ENCODE data around the gene R3HDML.

Gene R3HDML

GRCh38 chr20:44350567-44350966, 13.7 kb downstream of the R3HDML start:
- H3K27me3 ChIP-seq (ENCODE audit: insufficient read depth, poor library complexity, severe bottlenecking): no peaks in the 10 kb centered on the region
- TF ChIP-seq, protein P1, sequence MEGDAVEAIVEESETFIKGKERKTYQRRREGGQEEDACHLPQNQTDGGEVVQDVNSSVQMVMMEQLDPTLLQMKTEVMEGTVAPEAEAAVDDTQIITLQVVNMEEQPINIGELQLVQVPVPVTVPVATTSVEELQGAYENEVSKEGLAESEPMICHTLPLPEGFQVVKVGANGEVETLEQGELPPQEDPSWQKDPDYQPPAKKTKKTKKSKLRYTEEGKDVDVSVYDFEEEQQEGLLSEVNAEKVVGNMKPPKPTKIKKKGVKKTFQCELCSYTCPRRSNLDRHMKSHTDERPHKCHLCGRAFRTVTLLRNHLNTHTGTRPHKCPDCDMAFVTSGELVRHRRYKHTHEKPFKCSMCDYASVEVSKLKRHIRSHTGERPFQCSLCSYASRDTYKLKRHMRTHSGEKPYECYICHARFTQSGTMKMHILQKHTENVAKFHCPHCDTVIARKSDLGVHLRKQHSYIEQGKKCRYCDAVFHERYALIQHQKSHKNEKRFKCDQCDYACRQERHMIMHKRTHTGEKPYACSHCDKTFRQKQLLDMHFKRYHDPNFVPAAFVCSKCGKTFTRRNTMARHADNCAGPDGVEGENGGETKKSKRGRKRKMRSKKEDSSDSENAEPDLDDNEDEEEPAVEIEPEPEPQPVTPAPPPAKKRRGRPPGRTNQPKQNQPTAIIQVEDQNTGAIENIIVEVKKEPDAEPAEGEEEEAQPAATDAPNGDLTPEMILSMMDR (IDR thresholded peaks at IDR 0.05; ENCODE audit: poor library complexity, severe bottlenecking): no peak
- H3K4me3 ChIP-seq (ENCODE audit: severe bottlenecking): no peak overlapping the region
- no peaks in the 10 kb centered on the region for H3K9me3 ChIP-seq (ENCODE audit: severe bottlenecking)
- DNase-seq (ENCODE audit: low spot score): no peak
- H3K4me1 ChIP-seq (ENCODE audit: insufficient read depth, poor library complexity, severe bottlenecking): no peaks in the 10 kb centered on the region
- no peaks in the 10 kb centered on the region for H3K36me3 ChIP-seq (ENCODE audit: low read depth)
- H3K27ac ChIP-seq (ENCODE audit: poor library complexity, severe bottlenecking): no peak overlapping the region
- ATAC-seq (ENCODE audit: low read depth): no peak

- H3K4me1 ChIP-seq (ENCODE audit: insufficient read depth, poor library complexity, severe bottlenecking): no peaks in the 10 kb centered on the region
- no peaks in the 10 kb centered on the region for H3K9me3 ChIP-seq (ENCODE audit: severe bottlenecking)
- peaks cover 8% of the 10 kb centered on the region for H3K27me3 ChIP-seq (ENCODE audit: insufficient read depth, poor library complexity, severe bottlenecking)
- H3K36me3 ChIP-seq (ENCODE audit: low read depth): no peaks in the 10 kb centered on the region
- no peak overlapping the region for H3K4me3 ChIP-seq (ENCODE audit: severe bottlenecking)
- ATAC-seq (ENCODE audit: low read depth): no peak
- TF ChIP-seq, protein P1 (IDR thresholded peaks at IDR 0.05; ENCODE audit: poor library complexity, severe bottlenecking): no peak
- DNase-seq (ENCODE audit: low spot score): no peak
- no peak overlapping the region for H3K27ac ChIP-seq (ENCODE audit: poor library complexity, severe bottlenecking)
Measured at GRCh38 chr20:44354979-44355497, 18.2 kb downstream of the R3HDML start.

DNA sequence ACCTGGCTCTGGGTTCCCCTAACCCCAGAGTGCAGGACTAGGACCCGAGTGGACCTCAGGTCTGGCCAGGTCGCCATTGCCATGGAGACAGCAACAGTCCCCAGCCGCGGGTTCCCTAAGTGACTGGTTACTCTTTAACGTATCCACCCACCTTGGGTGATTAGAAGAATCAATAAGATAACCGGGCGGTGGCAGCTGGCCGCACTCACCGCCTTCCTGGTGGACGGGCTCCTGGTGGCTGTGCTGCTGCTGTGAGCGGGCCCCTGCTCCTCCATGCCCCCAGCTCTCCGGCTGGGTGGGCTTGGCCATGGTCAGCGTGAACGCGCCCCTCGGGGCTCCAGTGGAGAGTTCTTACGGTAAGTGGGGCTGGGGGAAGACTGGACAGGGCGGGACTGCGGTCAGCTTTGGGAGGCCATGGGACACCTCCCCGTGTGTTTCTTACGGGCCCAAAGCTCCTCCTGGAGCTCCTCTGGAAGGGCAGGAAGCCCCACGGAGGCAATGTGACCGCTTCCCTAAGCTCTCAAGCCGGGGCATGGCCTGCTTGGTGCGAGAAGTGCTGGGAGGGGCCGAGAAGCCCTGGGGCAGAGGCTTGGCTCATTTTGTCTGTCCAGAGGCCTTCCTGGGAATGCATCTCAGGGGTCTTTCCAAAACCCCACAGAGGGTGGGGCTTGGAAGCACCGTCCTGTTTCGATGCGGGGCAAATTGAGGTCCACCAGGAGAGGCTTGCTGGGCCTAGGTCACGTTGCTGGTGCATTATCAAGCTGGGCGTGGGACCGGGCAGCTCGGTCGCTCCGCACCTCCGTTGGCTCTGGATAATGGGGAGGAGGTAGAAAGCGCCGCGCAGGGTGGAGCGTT, 18.9 kb downstream of the R3HDML start, which contains the start of gene HNF4A:
TSS of gene HNF4A (plus strand) at position 202 of the 855 bp plus-strand sequence. CDS start at position 308, 106 bp downstream.
- peaks cover 8% of the 10 kb centered on the region for H3K27me3 ChIP-seq (ENCODE audit: insufficient read depth, poor library complexity, severe bottlenecking)
- H3K36me3 ChIP-seq (ENCODE audit: low read depth): no peaks in the 10 kb centered on the region
- H3K27ac ChIP-seq (ENCODE audit: poor library complexity, severe bottlenecking): no peak within 1 kb of the TSS
- H3K9me3 ChIP-seq (ENCODE audit: severe bottlenecking): no peaks in the 10 kb centered on the region
- TF ChIP-seq, protein P1 (IDR thresholded peaks at IDR 0.05; ENCODE audit: poor library complexity, severe bottlenecking): no peak
- no peak for ATAC-seq (ENCODE audit: low read depth)
- H3K4me3 ChIP-seq (ENCODE audit: severe bottlenecking): no peak within 1 kb of the TSS
- no peaks in the 10 kb centered on the region for H3K4me1 ChIP-seq (ENCODE audit: insufficient read depth, poor library complexity, severe bottlenecking)
- DNase-seq (ENCODE audit: low spot score): no peak

DNA sequence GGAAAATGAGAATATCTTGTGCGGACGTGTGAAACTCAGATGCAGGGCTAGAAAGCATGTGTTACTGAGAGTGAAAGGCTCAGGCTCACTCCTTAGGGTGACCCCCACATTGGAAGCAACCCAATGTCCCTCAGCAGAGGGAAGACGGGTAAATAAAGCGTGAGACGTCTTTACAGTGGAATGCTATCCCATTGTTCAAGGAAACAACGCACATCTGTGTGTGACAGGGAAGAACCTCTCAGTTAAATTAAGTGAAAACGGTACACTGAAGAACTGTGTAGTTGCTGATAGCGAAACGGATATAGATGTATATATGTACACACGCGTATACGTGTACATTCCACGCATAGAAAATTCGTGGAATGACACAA, 19.5 kb downstream of the R3HDML start:
- no peak for ATAC-seq (ENCODE audit: low read depth)
- Histone ChIP-seq H3K27ac (ENCODE audit: poor library complexity, severe bottlenecking) (no peak overlapping the region), H3K4me3 (ENCODE audit: severe bottlenecking) (no peak overlapping the region), H3K36me3 (ENCODE audit: low read depth) (no peaks in the 10 kb centered on the region), H3K9me3 (ENCODE audit: severe bottlenecking) (no peaks in the 10 kb centered on the region), H3K27me3 (ENCODE audit: insufficient read depth, poor library complexity, severe bottlenecking) (peaks cover 8% of the 10 kb centered on the region), H3K4me1 (ENCODE audit: insufficient read depth, poor library complexity, severe bottlenecking) (no peaks in the 10 kb centered on the region)
- no peak for DNase-seq (ENCODE audit: low spot score)
- TF ChIP-seq, protein P1 (IDR thresholded peaks at IDR 0.05; ENCODE audit: poor library complexity, severe bottlenecking): no peak

DNA sequence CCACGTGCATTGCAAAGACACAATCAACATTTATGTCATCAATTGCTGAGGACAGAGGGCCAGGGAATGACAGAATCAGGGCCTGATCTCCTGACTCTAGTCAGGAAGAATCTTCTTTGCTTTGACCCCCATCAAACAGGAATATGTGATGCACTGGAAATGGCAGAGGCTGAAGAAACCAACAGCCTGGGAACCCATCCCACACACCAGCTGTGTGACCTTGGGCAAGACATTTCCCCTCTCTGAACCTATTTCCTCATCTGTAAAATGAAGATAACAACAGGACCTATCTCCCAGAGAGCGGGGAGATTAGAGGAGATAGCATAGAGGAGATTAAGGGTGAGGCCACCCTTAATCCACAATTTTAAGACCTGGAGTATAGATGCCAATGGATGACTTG, 20.2 kb downstream of the R3HDML start:
- H3K4me3 ChIP-seq (ENCODE audit: severe bottlenecking): no peak overlapping the region
- H3K27me3 ChIP-seq (ENCODE audit: insufficient read depth, poor library complexity, severe bottlenecking): peaks cover 8% of the 10 kb centered on the region
- TF ChIP-seq, protein P1 (IDR thresholded peaks at IDR 0.05; ENCODE audit: poor library complexity, severe bottlenecking): no peak
- no peak for DNase-seq (ENCODE audit: low spot score)
- H3K27ac ChIP-seq (ENCODE audit: poor library complexity, severe bottlenecking): no peak overlapping the region
- H3K4me1 ChIP-seq (ENCODE audit: insufficient read depth, poor library complexity, severe bottlenecking): no peaks in the 10 kb centered on the region
- H3K9me3 ChIP-seq (ENCODE audit: severe bottlenecking): no peaks in the 10 kb centered on the region
- no peaks in the 10 kb centered on the region for H3K36me3 ChIP-seq (ENCODE audit: low read depth)
- ATAC-seq (ENCODE audit: low read depth): no peak
